HCT116 (cell line): Measurements from ENCODE around the gene PCSK6. TPM values are rescaled to one million over a fixed set of nuclear protein-coding genes. Genes with fewer than 3 reads are reported as not detected.

Experiments
- ATAC-seq: fragments of 200-7000 bp; cut with Tn5 transposase; 2 replicates; pipeline ENCODE4 v1.9.1; 2020; ENCODE audit warnings: mild to moderate bottlenecking, moderate library complexity
- BruUV-seq: library from RNA; stranded (reverse); fragments of 400-500 nt; replicated peaks from 2 replicates; lab custom pipeline; 2021; lab: Mats Ljungman, UMichigan
- CTCF ChIA-PET: fragments of 300-600 bp; sonication (Branson Sonifier 250); formaldehyde crosslinking; loops from one replicate; lab custom pipeline; 2021; ENCODE audit warnings: antibody characterized with exemption; lab: Charles Lee
- POLR2A ChIA-PET: fragments of 300-600, 350-600 bp; sonication (Branson Sonifier 250); formaldehyde crosslinking; loops from one replicate; lab custom pipeline; 2021; ENCODE audit warnings: antibody characterized with exemption; lab: Charles Lee
- RAD21 ChIA-PET, 2 experiments: fragments of 300-600 bp; sonication (Branson Sonifier 250); formaldehyde crosslinking; loops; one replicate each; lab custom pipeline; 2023; ENCODE audit warnings: low total read pairs in 2 of 2; ENCODE audit not compliant: uncharacterized antibody in 2 of 2, unreplicated experiment in 2 of 2, low non-redundant PET in 1 of 2; lab: Charles Lee
- DNase-seq: peaks from one replicate; pipeline ENCODE4 v3.0.0-alpha.2; 2010; ENCODE audit warnings: low read depth, low spot score
- H2AFZ ChIP-seq: fragments of 200-600 bp; shearing (Covaris generic), sonication (generic); 2 replicates; pipeline ENCODE4 v1.6.1; 2017; ENCODE audit warnings: low read depth, mixed run types, mixed read lengths, antibody characterized with exemption, low read length; ENCODE audit not compliant: poor library complexity, severe bottlenecking
- H3K27ac ChIP-seq: 2 replicates; pipeline ENCODE4 v1.5.1; 2012; ENCODE audit warnings: low read depth, low read length
- H3K27me3 ChIP-seq: fragments of 200-600 bp; sonication (generic); 2 replicates; pipeline ENCODE4 v1.6.1; 2016; ENCODE audit warnings: mixed run types, low read length, mixed read lengths; ENCODE audit not compliant: insufficient read depth
- H3K36me3 ChIP-seq, 2 experiments: fragments of 200-500 bp in 1 of 2; fragments of 200-600 bp in 1 of 2; sonication (Bioruptor generic) in 1 of 2; sonication (generic) in 1 of 2; 2 replicates each; pipeline versions ENCODE4 v1.5.1 to v1.6.1; 2014 to 2016; ENCODE audit warnings: low read length in 2 of 2, inconsistent platforms in 1 of 2, mixed read lengths in 1 of 2, mixed run types in 1 of 2; ENCODE audit not compliant: insufficient read depth in 2 of 2, control insufficient read depth in 1 of 2
- H3K4me1 ChIP-seq, 2 experiments: fragments of 200-600 bp in 1 of 2; sonication (generic) in 1 of 2; 2 replicates each; pipeline versions ENCODE4 v1.5.1 to v1.6.1; 2012 to 2017; ENCODE audit warnings: low read length in 2 of 2, inconsistent platforms in 1 of 2, mild to moderate bottlenecking in 1 of 2, mixed read lengths in 1 of 2, mixed run types in 1 of 2, moderate library complexity in 1 of 2; ENCODE audit not compliant: insufficient read depth in 2 of 2, control insufficient read depth in 1 of 2
- H3K4me2 ChIP-seq: fragments of 200-600 bp; sonication (generic); 2 replicates; pipeline ENCODE4 v1.6.1; 2017; ENCODE audit warnings: mixed run types, low read length, mixed read lengths
- H3K4me3 ChIP-seq, 2 experiments: fragments of 200-600 bp in 1 of 2; sonication (generic) in 1 of 2; replicated peaks in 1 of 2; 2 replicates each; pipeline ENCODE4 v1.5.1; 2011 to 2016; ENCODE audit warnings: low read length in 2 of 2, control low read depth in 1 of 2, low read depth in 1 of 2, mild to moderate bottlenecking in 1 of 2, mixed read lengths in 1 of 2, mixed run types in 1 of 2
- H3K79me2 ChIP-seq: fragments of 200-600 bp; sonication (generic); 2 replicates; pipeline ENCODE4 v1.6.1; 2017; ENCODE audit warnings: mild to moderate bottlenecking, mixed run types, low read length, moderate library complexity, mixed read lengths; ENCODE audit not compliant: insufficient read depth
- H3K9ac ChIP-seq: fragments of 200-600 bp; sonication (generic); 2 replicates; pipeline ENCODE4 v1.6.1; 2016; ENCODE audit warnings: low read length, mixed read lengths
- H3K9me2 ChIP-seq: fragments of 200-600 bp; sonication (generic), shearing (Covaris generic); 2 replicates; pipeline ENCODE4 v1.6.1; 2017; ENCODE audit warnings: mixed run types, mild to moderate bottlenecking, moderate library complexity; ENCODE audit not compliant: insufficient read depth
- H3K9me3 ChIP-seq, 2 experiments: fragments of 200-500 bp in 1 of 2; fragments of 200-600 bp in 1 of 2; sonication (Bioruptor generic) in 1 of 2; sonication (generic) in 1 of 2; 2 replicates each; pipeline ENCODE4 v1.6.1; 2014 to 2017; ENCODE audit warnings: low read length in 2 of 2, mixed read lengths in 2 of 2, inconsistent platforms in 1 of 2, low read depth in 1 of 2, mild to moderate bottlenecking in 1 of 2, mixed run types in 1 of 2, moderate library complexity in 1 of 2; ENCODE audit not compliant: control insufficient read depth in 1 of 2, insufficient read depth in 1 of 2
- H4K20me1 ChIP-seq: fragments of 200-600 bp; sonication (generic), shearing (Covaris generic); 2 replicates; pipeline ENCODE4 v1.6.1; 2017; ENCODE audit warnings: mixed run types, mild to moderate bottlenecking, moderate library complexity; ENCODE audit not compliant: insufficient read depth
- ELF1 ChIP-seq: IDR thresholded peaks from 2 replicates; pipeline ENCODE4 v1.6.1; 2012; ENCODE audit warnings: low read depth, borderline replicate concordance
- EZH2phosphoT487 ChIP-seq: fragments of 200-600 bp; IDR thresholded peaks from 2 replicates; pipeline ENCODE4 v1.6.1; 2018; ENCODE audit warnings: antibody characterized with exemption, borderline replicate concordance
- JUND ChIP-seq: IDR thresholded peaks from 2 replicates; pipeline ENCODE4 v1.6.1; 2012
- RAD21 ChIP-seq: IDR thresholded peaks from 2 replicates; pipeline ENCODE4 v1.6.1; 2012; ENCODE audit warnings: low read depth, mild to moderate bottlenecking
- SIN3A ChIP-seq: IDR thresholded peaks from 2 replicates; pipeline ENCODE4 v1.6.1; 2012; ENCODE audit warnings: low read depth
- SP1 ChIP-seq: IDR thresholded peaks from 2 replicates; pipeline ENCODE4 v1.6.1; 2012; ENCODE audit warnings: low read depth
- SRF ChIP-seq: IDR thresholded peaks from 2 replicates; pipeline ENCODE4 v1.6.1; 2012; ENCODE audit warnings: low read depth
- TCF7L2 ChIP-seq: IDR thresholded peaks from 2 replicates; pipeline ENCODE4 v1.7.0; 2011; ENCODE audit warnings: borderline replicate concordance, inconsistent platforms; ENCODE audit not compliant: insufficient read depth, insufficient read length; ENCODE audit errors: extremely low read depth
- YY1 ChIP-seq: IDR thresholded peaks from 2 replicates; pipeline ENCODE4 v1.6.1; 2011; ENCODE audit warnings: low read length, low read depth, moderate library complexity, mild to moderate bottlenecking; ENCODE audit not compliant: insufficient replicate concordance; ENCODE audit errors: extremely low read depth
- ZFX ChIP-seq: fragments of 450-650 bp; IDR thresholded peaks from 2 replicates; pipeline ENCODE4 v1.6.1; 2017
- intact Hi-C: fragments of 100-400 bp; cut with micrococcal nuclease; formaldehyde crosslinking; loops from 2 replicates; pipeline ENCODE4 v1.10.0; 2022
- total RNA-seq: library from RNA; stranded (reverse); gene quantifications from one replicate; pipeline ENCODE4 v1.2.1, GENCODE V29; 2021; ENCODE audit not compliant: unreplicated experiment
- TF ChIP-seq, protein P1 (sequence below): IDR thresholded peaks from 2 replicates; pipeline ENCODE4 v1.6.1; 2012
- TF ChIP-seq, protein P2 (sequence below): IDR thresholded peaks from 2 replicates; pipeline ENCODE4 v1.6.1; 2011; ENCODE audit warnings: mild to moderate bottlenecking, low read length, moderate library complexity; ENCODE audit not compliant: insufficient replicate concordance; ENCODE audit errors: extremely low read depth
- TF ChIP-seq, protein P3 (sequence below): IDR thresholded peaks from 2 replicates; pipeline ENCODE4 v1.6.1; 2012; ENCODE audit warnings: low read depth
- TF ChIP-seq, protein P4 (sequence below): IDR thresholded peaks from 2 replicates; pipeline ENCODE4 v1.6.1; 2012

The PCSK6 gene
- total RNA-seq, 1 experiment from 2014 or later, result 13.5 TPM

DNA sequence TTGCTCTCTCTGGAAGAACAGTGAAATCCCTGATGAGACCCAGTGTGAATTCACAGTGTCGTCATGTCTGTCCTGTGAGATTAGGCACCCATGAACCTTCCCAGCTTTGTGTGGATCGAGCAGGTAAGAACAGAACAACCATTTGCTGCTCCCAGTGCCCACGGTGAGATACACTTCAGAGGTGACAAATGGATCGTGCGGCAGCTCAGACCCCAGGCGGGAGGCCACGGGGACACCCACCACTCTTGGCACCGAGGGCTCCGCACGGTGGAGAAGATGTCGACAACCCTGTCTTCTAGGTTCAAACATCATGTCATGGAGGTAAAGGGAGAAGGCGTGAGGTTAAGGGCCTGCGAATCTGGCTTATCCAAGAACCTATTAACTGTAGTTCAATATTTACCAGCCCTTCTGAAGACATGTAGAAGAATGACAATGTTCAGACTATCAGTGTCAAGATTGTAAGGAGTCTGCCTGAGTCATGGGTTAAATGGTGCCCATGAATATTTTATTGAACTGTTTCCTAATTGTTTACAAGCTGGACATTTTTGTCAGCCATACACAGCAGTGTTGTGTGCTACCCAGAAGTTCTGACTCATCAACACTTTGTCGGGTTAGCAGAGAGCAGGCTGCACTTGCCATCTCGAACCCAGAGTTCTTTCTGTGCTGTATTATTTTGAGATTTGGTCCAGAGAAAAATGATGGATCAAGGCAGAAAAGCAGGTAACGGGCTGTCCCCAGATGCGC lies 15.5 kb upstream of the PCSK6 start:
- Histone ChIP-seq H3K9me2 (no peaks in the 10 kb centered on the region), H3K79me2 (no peaks in the 10 kb centered on the region), H4K20me1 (no peaks in the 10 kb centered on the region), H3K27ac (no peak overlapping the region), H3K4me2 (no peak overlapping the region), H3K9ac (no peak overlapping the region), H3K9me3 (no peaks in the 10 kb centered on the region), H2AFZ (no peak overlapping the region), H3K4me3 (no peak overlapping the region), H3K36me3 (no peaks in the 10 kb centered on the region), H3K4me1 (peaks cover 0 to 12% of the 10 kb centered on the region in 2 experiments; a peak in 3 of 4 replicates), H3K27me3 (no peaks in the 10 kb centered on the region)
- TF ChIP-seq ZFX (no peak), SRF (no peak), YY1 (no peak), TCF7L2 (no peak), SIN3A (no peak), ELF1 (no peak), JUND (no peak), EZH2phosphoT487 (no peak), RAD21 (no peak), SP1 (no peak)
- TF ChIP-seq, protein P1, sequence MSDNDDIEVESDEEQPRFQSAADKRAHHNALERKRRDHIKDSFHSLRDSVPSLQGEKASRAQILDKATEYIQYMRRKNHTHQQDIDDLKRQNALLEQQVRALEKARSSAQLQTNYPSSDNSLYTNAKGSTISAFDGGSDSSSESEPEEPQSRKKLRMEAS, result no peak
- TF ChIP-seq, protein P2, sequence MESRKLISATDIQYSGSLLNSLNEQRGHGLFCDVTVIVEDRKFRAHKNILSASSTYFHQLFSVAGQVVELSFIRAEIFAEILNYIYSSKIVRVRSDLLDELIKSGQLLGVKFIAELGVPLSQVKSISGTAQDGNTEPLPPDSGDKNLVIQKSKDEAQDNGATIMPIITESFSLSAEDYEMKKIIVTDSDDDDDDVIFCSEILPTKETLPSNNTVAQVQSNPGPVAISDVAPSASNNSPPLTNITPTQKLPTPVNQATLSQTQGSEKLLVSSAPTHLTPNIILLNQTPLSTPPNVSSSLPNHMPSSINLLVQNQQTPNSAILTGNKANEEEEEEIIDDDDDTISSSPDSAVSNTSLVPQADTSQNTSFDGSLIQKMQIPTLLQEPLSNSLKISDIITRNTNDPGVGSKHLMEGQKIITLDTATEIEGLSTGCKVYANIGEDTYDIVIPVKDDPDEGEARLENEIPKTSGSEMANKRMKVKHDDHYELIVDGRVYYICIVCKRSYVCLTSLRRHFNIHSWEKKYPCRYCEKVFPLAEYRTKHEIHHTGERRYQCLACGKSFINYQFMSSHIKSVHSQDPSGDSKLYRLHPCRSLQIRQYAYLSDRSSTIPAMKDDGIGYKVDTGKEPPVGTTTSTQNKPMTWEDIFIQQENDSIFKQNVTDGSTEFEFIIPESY, result no peak
- TF ChIP-seq, protein P3, sequence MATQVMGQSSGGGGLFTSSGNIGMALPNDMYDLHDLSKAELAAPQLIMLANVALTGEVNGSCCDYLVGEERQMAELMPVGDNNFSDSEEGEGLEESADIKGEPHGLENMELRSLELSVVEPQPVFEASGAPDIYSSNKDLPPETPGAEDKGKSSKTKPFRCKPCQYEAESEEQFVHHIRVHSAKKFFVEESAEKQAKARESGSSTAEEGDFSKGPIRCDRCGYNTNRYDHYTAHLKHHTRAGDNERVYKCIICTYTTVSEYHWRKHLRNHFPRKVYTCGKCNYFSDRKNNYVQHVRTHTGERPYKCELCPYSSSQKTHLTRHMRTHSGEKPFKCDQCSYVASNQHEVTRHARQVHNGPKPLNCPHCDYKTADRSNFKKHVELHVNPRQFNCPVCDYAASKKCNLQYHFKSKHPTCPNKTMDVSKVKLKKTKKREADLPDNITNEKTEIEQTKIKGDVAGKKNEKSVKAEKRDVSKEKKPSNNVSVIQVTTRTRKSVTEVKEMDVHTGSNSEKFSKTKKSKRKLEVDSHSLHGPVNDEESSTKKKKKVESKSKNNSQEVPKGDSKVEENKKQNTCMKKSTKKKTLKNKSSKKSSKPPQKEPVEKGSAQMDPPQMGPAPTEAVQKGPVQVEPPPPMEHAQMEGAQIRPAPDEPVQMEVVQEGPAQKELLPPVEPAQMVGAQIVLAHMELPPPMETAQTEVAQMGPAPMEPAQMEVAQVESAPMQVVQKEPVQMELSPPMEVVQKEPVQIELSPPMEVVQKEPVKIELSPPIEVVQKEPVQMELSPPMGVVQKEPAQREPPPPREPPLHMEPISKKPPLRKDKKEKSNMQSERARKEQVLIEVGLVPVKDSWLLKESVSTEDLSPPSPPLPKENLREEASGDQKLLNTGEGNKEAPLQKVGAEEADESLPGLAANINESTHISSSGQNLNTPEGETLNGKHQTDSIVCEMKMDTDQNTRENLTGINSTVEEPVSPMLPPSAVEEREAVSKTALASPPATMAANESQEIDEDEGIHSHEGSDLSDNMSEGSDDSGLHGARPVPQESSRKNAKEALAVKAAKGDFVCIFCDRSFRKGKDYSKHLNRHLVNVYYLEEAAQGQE, result no peak
- TF ChIP-seq, protein P4, sequence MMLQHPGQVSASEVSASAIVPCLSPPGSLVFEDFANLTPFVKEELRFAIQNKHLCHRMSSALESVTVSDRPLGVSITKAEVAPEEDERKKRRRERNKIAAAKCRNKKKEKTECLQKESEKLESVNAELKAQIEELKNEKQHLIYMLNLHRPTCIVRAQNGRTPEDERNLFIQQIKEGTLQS, result no peak
- RAD21 ChIA-PET, result no interaction called here
- CTCF ChIA-PET, result no interaction called here
- POLR2A ChIA-PET, result no interaction called here
- ATAC-seq, result no peak
- intact Hi-C loops, result loop anchor here (5.0 kb wide), 1 partner anchor 137 kb away; no protein-coding TSS in a partner anchor
- BruUV-seq, result no TSS peak
- no peak for DNase-seq
